ENCODE data around the gene RNLS. TPM values are rescaled to one million over a fixed set of nuclear protein-coding genes. Genes with fewer than 3 reads are reported as not detected.
A peak's percentile ranks its signal among the peaks of the same experiment; 100 is the strongest.

RNLS gene
- total RNA-seq, 4 donors from 2014 or later = 7.8 to 37.2 (median 26.2) TPM

GRCh38 chr10:88342733-88343310 is 240.3 kb downstream of the RNLS start:
- Histone ChIP-seq H3K27me3 (no peaks in the 10 kb centered on the region), H3K9me3 (no peaks in the 10 kb centered on the region), H3K36me3 (no peaks in the 10 kb centered on the region), H3K4me1 (peaks cover 0 to 37% (median 4%) of the 10 kb centered on the region in 4 donors), H3K4me3 (no peak overlapping the region), H3K27ac (peak overlapping the region in 2 of 4 donors; percentile 26 to 74)
- TF ChIP-seq CTCF (IDR thresholded peaks at IDR 0.05) (no peak), EP300 (IDR thresholded peaks at IDR 0.05) (no peak), POLR2A (IDR thresholded peaks at IDR 0.05) (no peak)
- DNase-seq (ENCODE audit: low spot score in 2 of 2) = no peak
- WGBS, 2 donors = 90 to 94% methylated on average over 3 of the region's 3 CpGs

- WGBS, 2 donors = 83 to 95% methylated on average over 1 of the region's 1 CpG
- Histone ChIP-seq H3K4me3 (no peak overlapping the region), H3K27me3 (no peaks in the 10 kb centered on the region), H3K36me3 (no peaks in the 10 kb centered on the region), H3K27ac (no peak overlapping the region), H3K4me1 (no peaks in the 10 kb centered on the region), H3K9me3 (no peaks in the 10 kb centered on the region)
- no peak for DNase-seq (ENCODE audit: low spot score in 2 of 2)
- no peak for TF ChIP-seq CTCF (IDR thresholded peaks at IDR 0.05)
- no peak for TF ChIP-seq EP300 (IDR thresholded peaks at IDR 0.05)
- TF ChIP-seq POLR2A (IDR thresholded peaks at IDR 0.05) = no peak
Measured at GRCh38 chr10:88337134-88337533, 246.0 kb downstream of the RNLS start.

GRCh38 chr10:88336334-88336733 is 246.8 kb downstream of the RNLS start:
- H3K27me3 ChIP-seq = no peaks in the 10 kb centered on the region
- WGBS, 2 donors = 87 to 89% methylated on average over 4 of the region's 4 CpGs
- no peaks in the 10 kb centered on the region for H3K9me3 ChIP-seq
- no peak for DNase-seq (ENCODE audit: low spot score in 2 of 2)
- no peak overlapping the region for H3K27ac ChIP-seq
- TF ChIP-seq EP300 (IDR thresholded peaks at IDR 0.05) = no peak
- no peak for TF ChIP-seq POLR2A (IDR thresholded peaks at IDR 0.05)
- TF ChIP-seq CTCF (IDR thresholded peaks at IDR 0.05) = no peak
- no peak overlapping the region for H3K4me3 ChIP-seq
- H3K4me1 ChIP-seq = no peaks in the 10 kb centered on the region
- no peaks in the 10 kb centered on the region for H3K36me3 ChIP-seq

GRCh38 chr10:88333248-88333630 is 249.9 kb downstream of the RNLS start:
- WGBS, 2 donors = 76 to 78% methylated on average over 3 of the region's 3 CpGs
- Histone ChIP-seq H3K4me3 (no peak overlapping the region), H3K36me3 (no peaks in the 10 kb centered on the region), H3K4me1 (no peaks in the 10 kb centered on the region), H3K27me3 (no peaks in the 10 kb centered on the region), H3K9me3 (no peaks in the 10 kb centered on the region), H3K27ac (no peak overlapping the region)
- no peak for DNase-seq (ENCODE audit: low spot score in 2 of 2)
- TF ChIP-seq CTCF (IDR thresholded peaks at IDR 0.05) = no peak
- no peak for TF ChIP-seq POLR2A (IDR thresholded peaks at IDR 0.05)
- no peak for TF ChIP-seq EP300 (IDR thresholded peaks at IDR 0.05)

- no peaks in the 10 kb centered on the region for H3K9me3 ChIP-seq
- no peak for TF ChIP-seq EP300 (IDR thresholded peaks at IDR 0.05)
- no peak for TF ChIP-seq POLR2A (IDR thresholded peaks at IDR 0.05)
- no peak for TF ChIP-seq CTCF (IDR thresholded peaks at IDR 0.05)
- H3K36me3 ChIP-seq = no peaks in the 10 kb centered on the region
- no peak overlapping the region for H3K27ac ChIP-seq
- DNase-seq (ENCODE audit: low spot score in 2 of 2) = no peak
- no peak overlapping the region for H3K4me3 ChIP-seq
- no peaks in the 10 kb centered on the region for H3K27me3 ChIP-seq
- 68 to 77% methylated on average over 3 of the region's 3 CpGs for WGBS, 2 donors
- H3K4me1 ChIP-seq = no peaks in the 10 kb centered on the region
Measured at GRCh38 chr10:88332503-88333247, 250.4 kb downstream of the RNLS start.

Measured in tibial nerve (tissue), 4 donors.